ENCODE measurements around the gene RHAG. TPM values are rescaled to one million over a fixed set of nuclear protein-coding genes. Genes with fewer than 3 reads are reported as not detected.

Gene RHAG
- total RNA-seq, 1 donor from 2014 or later, result not detected

DNA sequence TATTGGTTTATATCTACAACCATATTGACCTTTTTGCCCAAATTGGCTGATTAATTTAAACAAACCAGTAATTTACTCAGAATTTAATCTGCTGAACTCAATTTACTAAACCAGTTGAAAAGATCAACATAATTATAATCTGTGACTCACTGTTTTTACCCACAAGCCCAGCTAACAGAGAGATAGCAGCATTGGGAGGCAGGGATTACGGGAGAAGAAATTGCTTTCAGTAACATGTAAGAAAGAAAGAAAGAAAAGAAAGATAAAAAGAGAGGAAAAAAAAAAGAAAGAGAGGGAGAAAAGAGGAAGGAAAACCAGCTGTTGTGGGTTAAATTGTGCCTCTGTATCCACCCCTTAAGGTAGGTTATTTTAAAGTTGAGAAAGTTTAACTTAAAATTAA, 13.3 kb upstream of the RHAG start:
- intact Hi-C loops (cut with micrococcal nuclease), result no loop called here
- H3K27me3 Mint-ChIP-seq (ENCODE audit: insufficient read depth), result no peaks in the 10 kb centered on the region
- H3K4me3 Mint-ChIP-seq, result no peak overlapping the region
- no peak for DNase-seq (ENCODE audit: low spot score)
- H3K9me3 Mint-ChIP-seq, result no peaks in the 10 kb centered on the region
- no peaks in the 10 kb centered on the region for H3K4me1 Mint-ChIP-seq (ENCODE audit: low read depth)
- H3K27ac Mint-ChIP-seq, result no peak overlapping the region
- H3K36me3 Mint-ChIP-seq (ENCODE audit: low read depth), result no peaks in the 10 kb centered on the region

DNA sequence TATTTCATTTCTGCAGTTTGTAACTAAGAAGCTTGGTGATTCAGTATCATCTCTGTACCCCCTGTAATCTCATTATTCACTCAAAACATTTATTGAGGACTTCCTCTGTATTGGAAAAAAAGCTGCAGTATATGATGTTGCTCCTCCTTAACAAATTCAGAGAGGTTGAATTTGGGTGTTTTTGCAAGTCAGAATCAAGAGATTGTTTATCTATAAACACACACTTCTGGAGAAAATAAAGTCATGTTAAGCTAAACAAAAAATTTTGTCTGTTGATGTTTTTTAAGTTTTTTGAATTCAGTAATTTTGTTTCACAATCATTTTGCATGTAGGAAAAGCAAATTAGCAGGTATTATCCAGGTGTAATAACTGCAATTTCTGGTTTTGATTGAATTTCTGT, 11.4 kb upstream of the RHAG start:
- intact Hi-C loops (cut with micrococcal nuclease), result no loop called here
- no peak overlapping the region for H3K4me3 Mint-ChIP-seq
- H3K27ac Mint-ChIP-seq, result no peak overlapping the region
- no peaks in the 10 kb centered on the region for H3K4me1 Mint-ChIP-seq (ENCODE audit: low read depth)
- no peaks in the 10 kb centered on the region for H3K9me3 Mint-ChIP-seq
- no peaks in the 10 kb centered on the region for H3K27me3 Mint-ChIP-seq (ENCODE audit: insufficient read depth)
- DNase-seq (ENCODE audit: low spot score), result no peak
- H3K36me3 Mint-ChIP-seq (ENCODE audit: low read depth), result no peaks in the 10 kb centered on the region

DNA sequence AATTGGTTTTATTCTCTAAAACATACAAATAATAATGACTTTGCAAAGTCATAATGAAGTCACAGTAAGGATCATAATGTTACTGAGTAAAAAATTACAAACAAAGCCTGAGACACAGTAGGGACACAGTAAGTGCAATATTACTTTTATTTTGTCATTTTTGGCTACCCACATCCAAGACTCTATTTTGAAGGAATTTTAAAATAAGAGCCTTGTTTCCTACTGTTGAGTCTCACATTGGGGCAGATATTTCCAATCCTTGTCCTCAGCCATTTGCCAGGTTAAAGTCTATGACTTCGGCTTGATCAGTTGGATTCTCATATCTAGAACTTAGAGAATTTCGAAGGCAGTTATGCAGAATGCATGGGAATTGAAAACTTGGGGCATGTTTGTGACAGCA, 10.8 kb upstream of the RHAG start:
- Mint-ChIP-seq H3K27ac (no peak overlapping the region), H3K27me3 (ENCODE audit: insufficient read depth) (no peaks in the 10 kb centered on the region), H3K4me3 (no peak overlapping the region), H3K9me3 (no peaks in the 10 kb centered on the region), H3K36me3 (ENCODE audit: low read depth) (no peaks in the 10 kb centered on the region), H3K4me1 (ENCODE audit: low read depth) (no peaks in the 10 kb centered on the region)
- DNase-seq (ENCODE audit: low spot score), result no peak
- intact Hi-C loops (cut with micrococcal nuclease), result no loop called here

DNA sequence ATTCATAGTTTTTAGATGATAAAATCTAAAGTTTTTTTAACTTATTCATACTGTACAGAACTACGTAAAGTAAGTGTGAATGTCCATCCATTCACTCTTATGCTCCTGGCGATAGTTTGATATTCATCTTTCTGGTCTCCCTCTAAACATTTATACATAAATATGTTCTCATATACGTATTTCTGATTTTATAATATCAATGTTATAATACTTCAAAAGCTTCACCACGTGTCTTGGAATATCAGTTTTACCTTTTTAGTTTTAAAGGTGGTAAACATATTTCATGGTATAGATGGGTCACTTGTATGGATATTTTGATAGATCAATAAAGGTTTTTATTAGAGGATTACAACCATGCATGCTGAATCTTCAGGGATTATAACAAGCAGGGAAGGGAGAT, 10.3 kb upstream of the RHAG start:
- Mint-ChIP-seq H3K27me3 (ENCODE audit: insufficient read depth) (no peaks in the 10 kb centered on the region), H3K27ac (no peak overlapping the region), H3K36me3 (ENCODE audit: low read depth) (no peaks in the 10 kb centered on the region), H3K9me3 (no peaks in the 10 kb centered on the region), H3K4me3 (no peak overlapping the region), H3K4me1 (ENCODE audit: low read depth) (no peaks in the 10 kb centered on the region)
- no peak for DNase-seq (ENCODE audit: low spot score)
- intact Hi-C loops (cut with micrococcal nuclease), result no loop called here

DNA sequence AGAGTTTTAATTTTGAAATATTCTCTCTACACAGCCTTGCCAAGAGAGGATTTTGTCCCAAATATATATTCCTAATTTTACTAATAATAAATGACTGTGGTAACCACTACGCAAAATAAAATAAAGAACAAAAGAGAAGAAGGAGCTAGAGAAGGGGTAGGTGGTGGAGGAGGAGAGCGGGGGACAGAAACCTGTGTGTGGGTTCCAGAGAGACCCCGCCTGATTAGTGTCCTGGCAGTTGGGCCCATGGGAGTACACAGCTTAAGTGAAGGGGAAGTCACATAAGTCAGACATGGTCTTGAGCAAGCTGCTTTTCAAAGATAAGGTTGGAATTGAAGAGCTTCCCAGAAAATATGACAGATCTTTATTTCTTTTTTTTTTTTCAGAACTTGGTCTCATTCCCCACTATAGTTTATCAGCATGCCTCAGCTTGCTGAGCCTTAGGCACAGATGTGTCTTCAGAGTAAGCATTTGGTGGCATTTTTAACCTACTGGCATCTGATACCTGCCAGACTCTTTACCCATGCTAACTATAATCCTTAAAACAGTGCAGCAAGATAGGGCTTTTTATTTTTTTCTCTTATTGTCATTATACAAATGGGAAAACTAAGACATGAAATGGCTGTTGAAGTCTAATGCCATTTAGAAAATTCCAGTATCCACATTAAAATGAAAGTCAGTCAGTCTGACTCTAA, 9.6 kb upstream of the RHAG start:
- Mint-ChIP-seq H3K27me3 (ENCODE audit: insufficient read depth) (no peaks in the 10 kb centered on the region), H3K27ac (no peak overlapping the region), H3K36me3 (ENCODE audit: low read depth) (no peaks in the 10 kb centered on the region), H3K9me3 (no peaks in the 10 kb centered on the region), H3K4me3 (no peak overlapping the region), H3K4me1 (ENCODE audit: low read depth) (no peaks in the 10 kb centered on the region)
- DNase-seq (ENCODE audit: low spot score), result no peak
- intact Hi-C loops (cut with micrococcal nuclease), result no loop called here

DNA sequence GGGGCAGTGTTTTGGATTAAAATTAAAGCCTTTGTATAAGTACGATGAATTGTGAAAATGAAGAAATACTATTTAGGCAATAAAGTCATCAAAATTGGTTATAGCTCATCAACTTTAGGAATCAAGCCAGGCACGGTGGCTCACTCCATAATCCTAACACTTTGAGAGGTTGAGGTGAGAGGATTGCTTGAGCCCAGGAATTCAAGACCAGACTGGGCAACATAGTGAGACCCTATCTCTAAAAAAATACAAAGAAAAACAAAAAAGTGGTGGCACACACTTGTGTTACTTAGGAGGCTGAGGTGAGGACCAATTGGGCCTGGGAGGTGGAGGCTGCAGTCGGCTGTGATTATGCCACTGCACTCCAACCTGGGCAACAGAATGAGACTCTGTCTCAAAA, 8.5 kb upstream of the RHAG start:
- Mint-ChIP-seq H3K27ac (no peak overlapping the region), H3K4me1 (ENCODE audit: low read depth) (no peaks in the 10 kb centered on the region), H3K27me3 (ENCODE audit: insufficient read depth) (no peaks in the 10 kb centered on the region), H3K36me3 (ENCODE audit: low read depth) (no peaks in the 10 kb centered on the region), H3K9me3 (no peaks in the 10 kb centered on the region), H3K4me3 (no peak overlapping the region)
- no peak for DNase-seq (ENCODE audit: low spot score)
- intact Hi-C loops (cut with micrococcal nuclease), result no loop called here

DNA sequence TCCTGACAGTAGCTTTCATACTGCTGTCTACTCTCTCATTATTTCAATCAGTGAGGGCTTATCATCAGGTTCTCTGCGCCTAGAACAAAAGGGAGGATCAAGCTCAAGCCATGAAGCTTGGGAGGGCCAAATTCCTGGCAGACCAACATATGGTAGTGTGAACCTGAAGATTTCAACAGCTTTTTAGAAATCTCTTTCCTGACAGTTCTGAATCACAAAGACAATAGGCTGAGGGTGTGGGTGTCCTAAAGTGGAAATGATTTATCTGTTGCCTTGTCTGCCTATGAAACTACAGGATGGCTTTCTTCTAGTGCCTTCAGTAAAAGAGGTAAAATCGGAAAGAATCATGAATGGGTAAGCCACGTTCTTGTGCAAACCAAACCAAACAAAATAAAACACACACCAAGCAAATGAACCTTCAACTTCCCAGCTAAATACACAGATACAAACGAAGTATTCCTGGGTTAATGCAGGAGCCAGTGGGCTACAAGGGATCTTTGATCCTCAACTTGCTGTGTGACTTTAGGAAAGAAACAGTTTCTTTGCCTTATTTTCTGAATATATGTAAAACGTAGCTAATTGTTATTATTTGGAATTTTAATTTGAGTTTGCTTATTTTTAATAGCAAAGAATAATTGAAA, 2.7 kb upstream of the RHAG start:
- H3K4me1 Mint-ChIP-seq (ENCODE audit: low read depth), result no peaks in the 10 kb centered on the region
- H3K4me3 Mint-ChIP-seq, result no peak overlapping the region
- H3K27ac Mint-ChIP-seq, result no peak overlapping the region
- no peaks in the 10 kb centered on the region for H3K27me3 Mint-ChIP-seq (ENCODE audit: insufficient read depth)
- intact Hi-C loops (cut with micrococcal nuclease), result no loop called here
- DNase-seq (ENCODE audit: low spot score), result no peak
- no peaks in the 10 kb centered on the region for H3K9me3 Mint-ChIP-seq
- H3K36me3 Mint-ChIP-seq (ENCODE audit: low read depth), result no peaks in the 10 kb centered on the region

DNA sequence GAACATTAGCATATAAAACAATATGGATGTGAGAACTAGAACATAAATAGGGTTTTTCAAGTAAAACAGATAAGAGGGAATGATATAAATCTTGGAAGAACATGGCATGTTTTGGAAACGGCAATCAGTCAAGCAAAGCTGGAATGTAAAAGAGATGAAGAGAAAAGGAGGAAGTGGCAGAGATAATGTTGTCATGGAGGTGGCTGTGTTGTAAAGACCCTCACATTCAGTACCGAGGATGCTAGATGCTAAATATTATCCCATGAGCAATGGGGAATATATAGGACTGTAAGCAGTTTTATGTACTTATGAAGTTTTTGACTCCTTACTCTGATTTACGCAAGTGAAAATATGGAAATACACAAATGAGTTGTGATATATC, 702 bp upstream of the RHAG start:
- no peaks in the 10 kb centered on the region for H3K9me3 Mint-ChIP-seq
- H3K36me3 Mint-ChIP-seq (ENCODE audit: low read depth), result no peaks in the 10 kb centered on the region
- no peaks in the 10 kb centered on the region for H3K27me3 Mint-ChIP-seq (ENCODE audit: insufficient read depth)
- H3K27ac Mint-ChIP-seq, result no peak overlapping the region
- H3K4me1 Mint-ChIP-seq (ENCODE audit: low read depth), result no peaks in the 10 kb centered on the region
- no peak for DNase-seq (ENCODE audit: low spot score)
- intact Hi-C loops (cut with micrococcal nuclease), result no loop called here
- H3K4me3 Mint-ChIP-seq, result no peak overlapping the region

DNA sequence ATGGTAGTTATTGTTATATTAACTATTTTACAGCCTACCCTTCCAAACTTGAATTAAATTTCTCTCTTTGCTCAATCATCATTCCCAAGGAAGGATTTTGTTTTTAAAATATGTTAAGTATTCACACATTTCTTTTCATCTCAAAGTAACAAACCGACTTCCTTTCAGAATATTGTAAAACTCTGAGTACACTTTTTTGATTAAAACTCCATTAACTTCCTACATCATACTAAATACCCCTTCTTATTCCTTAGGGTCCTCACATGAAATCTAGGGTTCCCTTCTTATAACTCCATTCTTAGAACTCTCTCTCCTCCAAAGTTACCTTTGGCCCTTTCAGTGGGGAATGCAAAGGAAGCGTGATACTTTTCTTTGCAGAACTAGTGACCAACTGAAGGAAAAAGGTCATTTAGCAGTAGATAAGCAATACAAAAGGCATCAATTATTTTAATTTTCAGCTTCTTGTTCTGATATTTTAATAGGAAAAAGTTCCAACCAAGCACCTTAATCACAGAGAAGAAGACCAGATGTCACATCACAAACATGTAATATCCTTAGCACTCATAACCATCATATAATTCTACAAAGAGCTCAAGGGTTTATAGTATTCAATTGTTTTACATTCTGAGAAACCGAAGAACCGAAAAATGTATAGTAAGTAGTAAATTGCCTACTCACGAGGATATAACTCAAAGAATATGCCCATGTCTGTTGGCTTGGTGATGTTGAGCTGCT, 494 bp downstream of the RHAG start:
- Mint-ChIP-seq H3K27me3 (ENCODE audit: insufficient read depth) (no peaks in the 10 kb centered on the region), H3K9me3 (no peaks in the 10 kb centered on the region), H3K36me3 (ENCODE audit: low read depth) (no peaks in the 10 kb centered on the region), H3K4me1 (ENCODE audit: low read depth) (no peaks in the 10 kb centered on the region), H3K4me3 (no peak overlapping the region), H3K27ac (no peak overlapping the region)
- no peak for DNase-seq (ENCODE audit: low spot score)
- intact Hi-C loops (cut with micrococcal nuclease), result no loop called here

DNA sequence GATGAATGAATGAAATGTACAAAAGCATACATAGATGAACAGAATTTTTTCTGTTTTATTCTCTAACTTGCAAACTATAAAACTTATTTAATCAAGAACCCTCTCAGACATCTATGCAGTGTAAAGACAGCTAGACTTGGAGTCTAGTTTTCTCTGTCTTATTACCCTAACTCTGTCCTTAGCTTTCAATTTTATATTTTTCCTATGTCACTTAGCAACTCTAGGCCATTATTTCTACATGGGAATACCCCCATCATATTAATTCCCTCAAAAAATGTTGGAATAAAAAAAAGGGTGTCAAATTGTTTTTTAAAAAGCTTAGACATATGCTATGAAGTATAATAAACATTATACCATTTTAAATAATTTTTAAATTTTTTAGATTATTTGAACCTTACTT, 1.2 kb downstream of the RHAG start:
- Mint-ChIP-seq H3K4me3 (no peak overlapping the region), H3K27ac (no peak overlapping the region), H3K9me3 (no peaks in the 10 kb centered on the region), H3K36me3 (ENCODE audit: low read depth) (no peaks in the 10 kb centered on the region), H3K4me1 (ENCODE audit: low read depth) (no peaks in the 10 kb centered on the region), H3K27me3 (ENCODE audit: insufficient read depth) (no peaks in the 10 kb centered on the region)
- intact Hi-C loops (cut with micrococcal nuclease), result no loop called here
- DNase-seq (ENCODE audit: low spot score), result no peak

DNA sequence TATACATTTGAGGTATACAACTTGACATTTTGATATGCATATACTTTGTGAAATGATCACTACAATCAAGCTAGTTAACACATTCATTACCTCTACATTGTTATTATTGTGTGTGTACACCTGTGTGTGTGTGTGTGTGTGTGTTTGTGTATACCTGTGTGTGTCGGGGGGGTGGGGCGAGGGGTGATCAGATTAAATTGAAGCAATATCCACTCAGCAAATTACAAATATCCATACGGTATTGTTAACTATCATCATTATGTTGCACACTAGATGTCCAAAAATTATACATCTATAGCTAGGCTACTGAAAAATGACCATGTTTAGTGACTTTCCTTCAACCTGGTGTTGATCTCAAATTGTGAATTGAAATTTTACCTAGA, 1.8 kb downstream of the RHAG start:
- no peaks in the 10 kb centered on the region for H3K9me3 Mint-ChIP-seq
- H3K36me3 Mint-ChIP-seq (ENCODE audit: low read depth), result no peaks in the 10 kb centered on the region
- no peak for DNase-seq (ENCODE audit: low spot score)
- intact Hi-C loops (cut with micrococcal nuclease), result no loop called here
- H3K27ac Mint-ChIP-seq, result no peak overlapping the region
- H3K27me3 Mint-ChIP-seq (ENCODE audit: insufficient read depth), result no peaks in the 10 kb centered on the region
- H3K4me1 Mint-ChIP-seq (ENCODE audit: low read depth), result no peaks in the 10 kb centered on the region
- H3K4me3 Mint-ChIP-seq, result no peak overlapping the region

DNA sequence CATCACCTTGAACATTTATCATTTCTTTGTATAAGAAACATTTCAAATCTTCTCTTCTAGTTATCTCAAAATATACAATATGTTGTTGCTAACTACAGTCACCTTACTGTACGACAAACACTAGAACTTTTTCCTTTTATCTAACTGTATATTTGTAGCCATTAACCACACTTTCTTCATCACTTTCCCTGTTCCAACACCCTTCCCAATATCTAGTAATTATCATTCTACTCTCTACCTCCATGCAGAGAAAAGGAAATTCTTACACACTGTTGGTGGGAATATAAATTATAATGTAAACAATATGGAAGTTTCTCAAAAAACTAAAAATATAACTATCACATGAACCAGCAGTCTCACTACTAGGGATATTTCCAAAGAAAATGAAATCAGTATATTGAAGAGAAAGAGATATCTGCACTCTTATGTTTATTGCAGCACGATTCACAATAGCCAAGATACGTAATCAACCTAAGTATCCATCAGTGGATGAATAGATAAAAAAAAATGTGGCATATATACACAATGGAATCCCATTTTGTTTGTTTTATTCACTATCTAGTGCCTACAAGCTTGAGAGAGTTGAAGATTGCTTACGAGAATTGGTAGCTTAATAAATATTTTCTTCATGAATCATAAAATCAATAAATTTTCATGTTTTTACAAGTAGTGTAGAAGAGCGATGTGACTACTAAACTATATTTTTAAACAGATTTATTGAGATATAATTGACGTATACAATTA, 2.4 kb downstream of the RHAG start:
- no peak overlapping the region for H3K27ac Mint-ChIP-seq
- DNase-seq (ENCODE audit: low spot score), result no peak
- H3K36me3 Mint-ChIP-seq (ENCODE audit: low read depth), result no peaks in the 10 kb centered on the region
- intact Hi-C loops (cut with micrococcal nuclease), result no loop called here
- no peak overlapping the region for H3K4me3 Mint-ChIP-seq
- H3K27me3 Mint-ChIP-seq (ENCODE audit: insufficient read depth), result no peaks in the 10 kb centered on the region
- no peaks in the 10 kb centered on the region for H3K9me3 Mint-ChIP-seq
- no peaks in the 10 kb centered on the region for H3K4me1 Mint-ChIP-seq (ENCODE audit: low read depth)

DNA sequence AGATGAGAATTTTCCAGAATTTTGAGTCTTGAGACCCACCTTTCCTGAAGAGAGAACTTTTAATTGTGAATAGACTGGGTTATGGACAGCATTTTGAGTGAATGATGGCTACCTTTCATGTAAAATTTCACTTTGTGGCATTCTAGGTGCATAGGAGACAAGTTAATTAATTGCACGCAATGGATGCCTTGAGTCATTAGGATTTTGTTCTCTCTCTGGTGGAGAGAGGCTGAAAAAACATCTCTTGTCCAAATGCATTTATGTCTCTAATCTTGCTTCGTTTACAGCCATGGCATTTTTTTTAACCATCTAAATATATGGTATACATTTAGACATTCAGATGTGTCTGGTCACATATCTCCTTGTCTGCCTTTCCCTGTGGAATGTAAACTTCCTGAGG, 3.1 kb downstream of the RHAG start:
- no peaks in the 10 kb centered on the region for H3K4me1 Mint-ChIP-seq (ENCODE audit: low read depth)
- no peaks in the 10 kb centered on the region for H3K27me3 Mint-ChIP-seq (ENCODE audit: insufficient read depth)
- H3K27ac Mint-ChIP-seq, result no peak overlapping the region
- no peak for DNase-seq (ENCODE audit: low spot score)
- no peak overlapping the region for H3K4me3 Mint-ChIP-seq
- no peaks in the 10 kb centered on the region for H3K9me3 Mint-ChIP-seq
- H3K36me3 Mint-ChIP-seq (ENCODE audit: low read depth), result no peaks in the 10 kb centered on the region
- intact Hi-C loops (cut with micrococcal nuclease), result no loop called here

Data from activated T-helper 1 cell treated with anti-CD3 and anti-CD28 coated beads, Interleukin-12 subunit alpha, Interleukin-12 subunit beta, Interleukin-2, Interleukin-4 antibody, amounts not matched to agents 30 ng/mL and 10 ng/mL and 1 ng/mL, durations not matched to agents 14 hours and 24 hours and 36 hours (primary cell).